GM21390 (cell line): Measurements from ENCODE around the gene AGAP1.

Source experiments
- ATAC-seq: cut with Tn5 transposase; IDR thresholded peaks from one replicate; pipeline ENCODE4 v1.9.1; 2021; ENCODE audit not compliant: unreplicated experiment

Gene AGAP1

DNA sequence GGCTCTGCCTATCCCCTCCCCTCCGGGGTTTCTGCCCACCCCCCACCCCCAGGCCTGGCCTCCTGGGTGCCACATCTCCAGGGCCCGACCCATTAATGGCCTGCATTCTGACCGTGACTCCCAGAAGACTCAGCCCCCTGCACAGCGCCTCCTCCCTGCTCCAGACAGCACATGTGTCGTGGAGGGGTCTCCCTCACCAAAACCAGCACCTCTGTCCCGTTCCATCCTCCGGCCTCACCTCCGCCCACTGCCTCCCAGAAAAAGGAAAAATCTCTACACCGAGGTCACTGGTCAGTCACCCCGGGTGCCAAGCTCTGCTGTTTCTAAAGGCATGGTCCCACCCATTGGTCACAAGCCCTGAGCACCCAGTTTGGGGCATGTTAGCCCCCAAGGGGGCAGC, 609.1 kb downstream of the AGAP1 start:
- no peak for ATAC-seq

DNA sequence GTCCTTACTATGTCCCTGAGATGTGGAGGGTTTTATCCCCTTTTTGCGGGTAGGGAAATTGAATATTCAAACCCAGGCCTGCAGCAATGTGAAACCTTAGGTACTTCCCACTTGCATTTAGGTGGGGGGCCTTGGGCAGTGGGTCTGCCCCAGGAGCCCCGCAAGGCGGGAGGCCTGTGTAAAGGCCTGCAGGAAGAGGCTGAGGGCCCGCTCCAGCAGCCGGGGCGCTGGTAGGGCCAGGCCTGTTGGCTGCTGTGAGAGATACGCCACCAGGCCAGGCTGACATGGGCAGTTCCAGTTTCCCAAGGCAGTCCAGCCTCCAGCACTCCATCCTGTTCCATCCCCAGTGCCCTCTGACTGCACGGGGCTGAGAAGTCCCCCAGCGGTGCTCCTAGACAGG, 610.1 kb downstream of the AGAP1 start:
- no peak for ATAC-seq

- ATAC-seq = no peak
These were observed 612.2 kb downstream of the AGAP1 start for GRCh38 chr2:236105955-236106607.

DNA sequence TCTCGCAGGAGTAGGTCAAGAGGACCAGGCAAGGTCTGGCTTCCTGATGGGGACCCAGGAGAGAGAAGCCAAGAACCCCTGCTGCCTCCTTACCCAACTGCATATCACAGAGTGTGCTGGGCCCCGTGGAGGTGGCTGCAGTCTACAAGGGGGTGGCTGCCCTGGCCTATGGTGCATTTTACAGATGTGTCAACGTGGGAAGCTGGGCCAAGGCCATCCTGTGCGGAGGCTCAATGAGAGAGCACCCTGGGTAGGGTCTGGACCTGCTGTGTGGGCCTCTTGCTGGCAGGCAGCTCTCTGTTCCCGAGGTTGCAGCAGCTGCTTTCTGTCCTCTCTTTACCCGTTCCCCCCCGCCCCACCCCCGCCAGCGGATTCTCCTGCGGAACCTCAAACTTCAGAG, 612.9 kb downstream of the AGAP1 start:
- no peak for ATAC-seq

DNA sequence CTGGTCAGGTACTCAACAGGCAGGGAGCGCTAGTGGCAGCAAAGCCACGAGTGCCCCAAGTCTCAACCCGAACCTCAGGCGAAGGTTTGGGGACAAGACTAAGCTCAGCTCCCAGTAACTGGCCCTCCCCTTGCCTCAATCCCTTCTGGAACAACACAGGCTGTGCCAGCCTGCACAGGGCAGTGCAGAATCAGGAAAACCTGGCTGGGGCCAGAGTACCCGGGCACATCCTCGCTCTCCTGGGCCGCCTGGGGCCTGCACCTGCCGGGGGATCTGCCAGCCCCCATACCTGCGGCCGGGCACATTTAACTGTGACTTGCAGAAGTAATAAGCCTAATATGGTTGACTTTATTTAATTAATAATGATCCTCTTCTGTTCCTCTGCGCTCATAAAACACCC, 613.7 kb downstream of the AGAP1 start:
- no peak for ATAC-seq

DNA sequence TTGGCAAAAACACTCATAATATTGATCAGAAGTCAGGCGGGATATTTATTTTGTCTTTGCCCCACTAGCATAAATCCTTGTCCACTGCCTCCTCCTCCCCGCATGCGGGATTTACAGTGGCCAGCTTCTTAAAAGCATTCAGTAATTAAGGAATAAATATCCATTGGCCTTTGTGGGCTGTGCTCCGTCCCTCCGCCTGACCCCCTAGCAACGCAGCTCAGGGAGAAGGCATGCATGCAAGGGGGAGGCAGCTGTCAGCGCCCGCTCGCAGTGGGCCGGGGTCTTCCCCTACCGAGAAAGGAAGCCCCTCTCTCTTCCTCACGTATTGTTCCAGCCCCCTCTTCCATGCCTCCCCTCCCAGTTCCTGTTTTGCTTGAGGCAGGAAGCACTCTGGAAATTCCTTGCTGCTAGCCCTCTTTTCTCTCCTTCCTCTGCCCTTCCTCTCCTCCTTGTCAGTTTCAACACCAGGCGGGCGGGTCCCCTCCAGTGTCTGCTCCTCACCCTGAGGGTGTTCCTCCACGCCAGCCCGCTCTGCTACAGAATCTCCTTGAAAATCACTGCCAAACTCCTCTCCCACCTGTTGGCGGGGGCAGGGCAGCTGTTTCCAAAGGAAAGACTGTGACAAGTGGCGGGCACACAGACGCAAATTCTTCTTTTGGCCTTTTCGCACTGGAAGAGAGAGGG, 614.2 kb downstream of the AGAP1 start:
- no peak for ATAC-seq

DNA sequence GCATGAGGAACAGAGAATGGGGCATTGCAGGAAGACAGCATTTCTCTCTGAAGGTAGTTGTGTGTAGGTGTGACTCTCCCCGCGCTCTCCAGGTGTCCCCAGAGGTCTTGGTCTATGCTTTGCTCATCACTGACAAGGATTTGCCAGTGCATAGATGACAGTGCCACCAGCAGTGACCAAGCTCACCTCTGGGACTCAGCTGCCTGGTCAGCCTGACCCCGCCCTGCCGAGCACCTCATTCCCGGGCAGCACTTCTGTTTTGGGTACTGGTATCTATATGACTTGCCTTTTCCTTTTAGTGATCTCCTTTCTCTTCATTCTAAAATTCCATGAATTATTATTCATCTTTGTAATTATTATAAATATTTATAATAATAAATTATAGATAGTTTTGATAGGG, 615.2 kb downstream of the AGAP1 start:
- no peak for ATAC-seq

GRCh38 chr2:236109473-236109872, 615.6 kb downstream of the AGAP1 start:
- no peak for ATAC-seq

DNA sequence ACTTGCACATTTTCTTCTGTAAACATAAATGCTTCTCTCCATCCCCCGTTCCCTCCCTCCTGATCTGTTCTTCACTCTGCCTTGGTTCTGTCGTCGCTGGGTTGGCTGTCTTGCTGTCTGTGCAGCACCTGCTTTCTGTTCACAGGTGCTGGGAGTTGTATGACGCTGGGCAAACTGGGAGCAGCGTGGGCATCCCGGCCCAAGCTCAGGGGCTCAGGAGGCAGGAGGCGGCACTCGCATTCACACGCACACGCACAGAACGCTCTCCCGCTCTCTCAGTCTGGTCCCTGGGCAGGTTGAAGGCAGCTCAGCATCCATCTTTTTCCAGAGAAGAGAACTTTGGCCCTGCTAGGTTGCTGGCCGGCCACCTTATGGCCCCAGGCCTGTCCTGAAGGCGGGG, 618.6 kb downstream of the AGAP1 start:
- no peak for ATAC-seq

GRCh38 chr2:236113425-236113824, 619.6 kb downstream of the AGAP1 start:
- ATAC-seq = no peak

DNA sequence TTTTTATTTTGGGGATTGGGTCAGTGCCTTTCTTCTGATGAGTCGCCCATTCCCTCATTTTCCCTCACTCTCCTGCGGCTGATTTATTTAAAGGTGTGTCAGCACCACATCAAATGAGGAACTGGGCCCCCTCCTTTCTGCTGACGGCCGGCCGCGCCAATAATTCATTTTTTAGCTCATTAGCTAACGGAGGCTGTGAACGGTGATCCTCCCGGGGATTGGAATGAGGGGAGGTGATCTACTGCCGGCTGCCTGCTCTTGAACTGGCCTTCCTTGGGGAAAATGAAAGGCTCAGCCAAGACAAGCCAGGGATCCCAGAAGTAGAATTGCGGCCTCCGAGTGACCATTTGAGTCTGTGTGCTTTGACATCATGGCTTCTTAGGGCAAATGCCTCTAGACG, 620.1 kb downstream of the AGAP1 start:
- no peak for ATAC-seq

DNA sequence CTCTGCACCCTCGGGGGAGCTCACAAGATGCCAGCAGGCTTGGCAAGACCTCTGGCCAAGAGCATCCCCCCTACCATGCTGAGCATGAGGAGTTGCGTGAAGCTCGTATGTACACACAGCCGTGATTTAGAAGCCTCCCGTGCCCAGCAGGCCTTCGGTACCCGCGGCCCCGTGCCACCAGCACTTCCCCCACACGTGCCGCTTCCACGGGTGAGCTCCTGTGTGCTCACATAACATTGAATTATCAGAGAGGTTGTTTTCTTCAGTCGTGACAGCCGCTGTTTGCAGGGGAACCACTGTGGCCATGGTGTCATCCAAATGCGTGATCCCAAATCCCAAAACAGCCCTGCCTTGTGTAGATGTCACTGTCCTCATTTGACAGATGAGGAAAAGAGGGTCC, 621.1 kb downstream of the AGAP1 start:
- no peak for ATAC-seq

DNA sequence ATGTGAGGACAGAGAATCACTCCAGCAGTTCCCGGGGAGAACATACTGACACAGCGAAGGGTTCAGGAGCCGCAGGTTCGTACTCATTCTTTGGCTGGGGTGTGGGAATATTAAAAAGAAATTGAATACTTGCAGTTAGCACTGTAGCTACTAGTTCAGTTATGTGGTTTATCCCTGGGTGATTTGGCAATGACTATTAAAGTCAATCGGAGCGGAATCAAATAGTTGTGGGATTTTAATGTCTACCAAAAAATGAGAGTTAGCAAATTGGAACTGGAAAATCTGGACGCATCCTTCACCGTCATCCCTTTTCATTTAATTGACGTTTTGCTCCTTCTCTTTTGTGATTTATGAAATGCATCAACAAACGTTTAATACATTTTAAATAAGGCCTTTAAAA, 623.6 kb downstream of the AGAP1 start:
- no peak for ATAC-seq

DNA sequence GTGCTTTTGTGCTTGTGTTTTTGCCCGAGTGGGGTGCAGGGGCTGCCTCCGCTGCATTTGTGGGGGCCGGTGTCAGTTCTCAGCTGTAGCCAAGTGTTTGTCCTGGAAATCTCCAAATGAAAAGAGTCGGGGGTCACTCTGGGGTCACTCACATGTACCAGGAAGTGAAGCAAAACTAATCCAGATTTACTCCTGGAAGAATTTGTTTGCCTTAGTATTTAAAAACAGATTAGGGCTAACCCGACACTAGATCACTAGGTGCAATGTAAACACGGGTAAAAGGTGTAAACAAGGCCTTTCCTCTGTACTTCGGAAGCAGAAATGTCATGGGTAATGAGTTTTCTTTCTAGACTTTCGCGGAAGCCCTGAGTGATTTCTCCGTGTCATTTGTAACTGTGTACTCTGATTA, 624.0 kb downstream of the AGAP1 start:
- no peak for ATAC-seq

GRCh38 chr2:236119003-236119402, 625.2 kb downstream of the AGAP1 start:
- no peak for ATAC-seq

DNA sequence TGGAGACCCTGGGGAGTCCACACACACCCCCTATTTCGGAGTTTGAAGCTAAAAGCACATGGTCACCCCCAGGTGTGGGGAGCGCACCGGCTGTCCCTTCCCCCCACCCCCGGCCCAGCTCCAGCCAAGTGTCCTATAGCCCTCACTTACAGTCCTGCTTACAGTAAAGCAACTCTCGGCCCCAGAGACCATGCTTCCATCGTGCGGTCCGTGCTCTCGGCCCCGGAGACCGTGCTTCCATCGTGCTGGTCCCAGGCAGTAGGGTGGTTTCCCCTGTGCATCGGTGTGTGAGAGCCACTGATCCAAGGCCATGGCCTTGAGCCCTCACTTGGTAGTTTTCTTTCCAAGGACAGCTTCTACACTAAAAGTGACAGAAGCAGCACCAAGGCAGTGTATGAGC, 625.6 kb downstream of the AGAP1 start:
- ATAC-seq = no peak

GRCh38 chr2:236120141-236120601, 626.3 kb downstream of the AGAP1 start:
- no peak for ATAC-seq

DNA sequence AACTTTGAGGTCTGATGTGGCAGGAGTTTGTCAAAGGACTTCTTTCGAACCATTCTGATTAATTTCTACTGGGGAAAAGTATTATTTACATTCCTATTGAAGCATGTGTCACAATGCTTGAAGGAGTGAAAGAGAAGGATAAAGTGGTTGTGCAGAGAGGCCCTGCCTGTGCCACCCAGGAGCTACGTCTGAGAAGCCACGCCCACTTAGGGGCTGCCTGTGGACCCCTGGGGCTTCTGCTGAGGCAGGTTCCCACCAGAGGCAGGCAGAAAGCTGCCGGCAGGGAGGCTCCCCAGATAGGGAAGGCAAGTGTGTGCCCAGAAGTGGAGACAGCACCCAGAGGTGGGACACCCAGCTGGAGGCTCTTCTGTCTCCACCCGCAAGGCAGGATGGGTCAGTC, 627.0 kb downstream of the AGAP1 start:
- ATAC-seq = no peak

GRCh38 chr2:236121546-236121945, 627.7 kb downstream of the AGAP1 start:
- ATAC-seq = no peak

GRCh38 chr2:236122236-236122635, 628.4 kb downstream of the AGAP1 start:
- ATAC-seq = no peak

GRCh38 chr2:236123716-236124115, 629.9 kb downstream of the AGAP1 start:
- no peak for ATAC-seq

DNA sequence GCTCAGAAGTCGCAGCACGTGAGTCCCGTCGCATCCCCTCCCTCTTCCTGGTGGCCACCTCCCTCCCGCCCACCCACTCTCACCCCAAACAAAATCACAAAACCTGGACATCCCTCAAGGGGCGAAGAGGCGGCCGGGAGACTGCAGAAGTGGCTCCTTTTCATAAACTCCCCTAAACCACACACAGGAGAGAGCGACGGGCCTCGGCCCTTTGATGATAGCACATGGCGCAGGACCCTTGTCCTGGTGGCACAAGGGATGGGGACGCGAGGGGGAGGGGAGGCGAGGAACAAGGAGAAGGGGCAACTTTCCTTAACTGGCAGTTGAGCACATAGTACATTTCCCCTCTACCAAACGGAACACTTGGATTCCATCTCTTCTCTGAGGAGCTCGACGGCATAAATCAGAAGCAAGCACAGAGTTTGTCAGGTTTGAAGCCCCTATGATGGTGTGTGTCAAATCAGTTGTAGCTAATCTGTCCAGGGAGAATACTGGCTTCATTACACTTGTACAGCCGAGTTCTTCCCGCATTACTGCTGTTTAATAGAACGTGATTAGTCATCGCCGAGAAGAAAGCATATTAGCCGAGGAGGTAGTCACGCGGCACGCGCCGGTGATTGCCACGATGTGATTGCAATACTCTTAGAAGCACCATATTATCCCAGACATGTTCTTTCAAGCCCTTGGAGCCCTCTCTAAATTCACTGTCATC, 630.5 kb downstream of the AGAP1 start:
- ATAC-seq = no peak
